ENCODE measurements around the gene C5orf34.
"Not testable (repeated sequence)": the region's sequence is repeated elsewhere in the genome, so short reads cannot be mapped to it uniquely, and the experiment has no call there.

Gene C5orf34

GRCh38 chr5:43514025-43514424, 923 bp downstream of the C5orf34 start:
- H3K79me2 ChIP-seq (ENCODE audit: insufficient read depth, low read length): peaks cover 26% of the 10 kb centered on the region
- peaks cover 11% of the 10 kb centered on the region for H3K36me3 ChIP-seq (ENCODE audit: insufficient read depth, low read length)
- no peaks in the 10 kb centered on the region for H3K9me3 ChIP-seq (ENCODE audit: low read length)
- H3K4me3 ChIP-seq (ENCODE audit: low read depth, low read length, poor library complexity, severe bottlenecking): peak overlapping the region; percentile 77
- peak overlapping the region; percentile 87 for H3K27ac ChIP-seq (ENCODE audit: low read depth, low read length, poor library complexity, severe bottlenecking)
- H3K4me2 ChIP-seq (ENCODE audit: low read length): peak overlapping the region; percentile 88
- H4K20me1 ChIP-seq (ENCODE audit: insufficient read depth, low read length): no peaks in the 10 kb centered on the region
- no peak overlapping the region for H2AFZ ChIP-seq (ENCODE audit: low read length)
- H3F3A ChIP-seq (ENCODE audit: insufficient read depth, low read length): no peaks in the 10 kb centered on the region
- TF ChIP-seq CTCF (IDR thresholded peaks at IDR 0.05; ENCODE audit: low read length): no peak
- no peak for TF ChIP-seq EZH2 (IDR thresholded peaks at IDR 0.05; ENCODE audit: borderline replicate concordance, low read length)
- peaks cover 24% of the 10 kb centered on the region for H3K4me1 ChIP-seq (ENCODE audit: insufficient read depth, low read length, severe bottlenecking)
- peak overlapping the region; percentile 88 for H3K9ac ChIP-seq (ENCODE audit: low read length)
- H3K9me2 ChIP-seq (ENCODE audit: low read depth, low read length): no peaks in the 10 kb centered on the region
- no peaks in the 10 kb centered on the region for H3K27me3 ChIP-seq (ENCODE audit: insufficient read depth, low read length)

GRCh38 chr5:43511062-43511461, 3.9 kb downstream of the C5orf34 start:
- not testable (repeated sequence) for H3K27ac ChIP-seq (ENCODE audit: low read depth, low read length, poor library complexity, severe bottlenecking); H2AFZ ChIP-seq (ENCODE audit: low read length); H3K27me3 ChIP-seq (ENCODE audit: insufficient read depth, low read length); H3K9me3 ChIP-seq (ENCODE audit: low read length); H3K9ac ChIP-seq (ENCODE audit: low read length); H3F3A ChIP-seq (ENCODE audit: insufficient read depth, low read length); H4K20me1 ChIP-seq (ENCODE audit: insufficient read depth, low read length); H3K4me3 ChIP-seq (ENCODE audit: low read depth, low read length, poor library complexity, severe bottlenecking); H3K4me2 ChIP-seq (ENCODE audit: low read length); H3K9me2 ChIP-seq (ENCODE audit: low read depth, low read length)
- H3K36me3 ChIP-seq (ENCODE audit: insufficient read depth, low read length): peaks cover 39% of the 10 kb centered on the region
- H3K79me2 ChIP-seq (ENCODE audit: insufficient read depth, low read length): peaks cover 26% of the 10 kb centered on the region
- peaks cover 23% of the 10 kb centered on the region for H3K4me1 ChIP-seq (ENCODE audit: insufficient read depth, low read length, severe bottlenecking)

- Histone ChIP-seq H3K79me2 (ENCODE audit: insufficient read depth, low read length) (no peaks in the 10 kb centered on the region), H3K27me3 (ENCODE audit: insufficient read depth, low read length) (no peaks in the 10 kb centered on the region), H3K4me3 (ENCODE audit: low read depth, low read length, poor library complexity, severe bottlenecking) (no peak overlapping the region), H4K20me1 (ENCODE audit: insufficient read depth, low read length) (no peaks in the 10 kb centered on the region), H3K9me3 (ENCODE audit: low read length) (no peaks in the 10 kb centered on the region), H3K9me2 (ENCODE audit: low read depth, low read length) (no peaks in the 10 kb centered on the region), H3K36me3 (ENCODE audit: insufficient read depth, low read length) (peaks cover 29% of the 10 kb centered on the region), H3K9ac (ENCODE audit: low read length) (no peak overlapping the region), H3K4me1 (ENCODE audit: insufficient read depth, low read length, severe bottlenecking) (no peaks in the 10 kb centered on the region), H3K4me2 (ENCODE audit: low read length) (no peak overlapping the region), H2AFZ (ENCODE audit: low read length) (no peak overlapping the region), H3F3A (ENCODE audit: insufficient read depth, low read length) (no peaks in the 10 kb centered on the region), H3K27ac (ENCODE audit: low read depth, low read length, poor library complexity, severe bottlenecking) (no peak overlapping the region)
- TF ChIP-seq EZH2 (IDR thresholded peaks at IDR 0.05; ENCODE audit: borderline replicate concordance, low read length) (no peak), CTCF (IDR thresholded peaks at IDR 0.05; ENCODE audit: low read length) (no peak)
These were observed 16.4 kb downstream of the C5orf34 start for GRCh38 chr5:43498581-43498980.

- H3K79me2 ChIP-seq (ENCODE audit: insufficient read depth, low read length): no peaks in the 10 kb centered on the region
- H3K4me1 ChIP-seq (ENCODE audit: insufficient read depth, low read length, severe bottlenecking): no peaks in the 10 kb centered on the region
- no peak overlapping the region for H3K4me2 ChIP-seq (ENCODE audit: low read length)
- H3F3A ChIP-seq (ENCODE audit: insufficient read depth, low read length): no peaks in the 10 kb centered on the region
- H2AFZ ChIP-seq (ENCODE audit: low read length): no peak overlapping the region
- H3K9me3 ChIP-seq (ENCODE audit: low read length): no peaks in the 10 kb centered on the region
- H3K9ac ChIP-seq (ENCODE audit: low read length): no peak overlapping the region
- no peak overlapping the region for H3K4me3 ChIP-seq (ENCODE audit: low read depth, low read length, poor library complexity, severe bottlenecking)
- H3K9me2 ChIP-seq (ENCODE audit: low read depth, low read length): no peaks in the 10 kb centered on the region
- TF ChIP-seq EZH2 (IDR thresholded peaks at IDR 0.05; ENCODE audit: borderline replicate concordance, low read length) (no peak), CTCF (IDR thresholded peaks at IDR 0.05; ENCODE audit: low read length) (no peak)
- H3K36me3 ChIP-seq (ENCODE audit: insufficient read depth, low read length): peaks cover 23% of the 10 kb centered on the region
- no peak overlapping the region for H3K27ac ChIP-seq (ENCODE audit: low read depth, low read length, poor library complexity, severe bottlenecking)
- no peaks in the 10 kb centered on the region for H4K20me1 ChIP-seq (ENCODE audit: insufficient read depth, low read length)
- H3K27me3 ChIP-seq (ENCODE audit: insufficient read depth, low read length): no peaks in the 10 kb centered on the region
These were observed 17.4 kb downstream of the C5orf34 start for GRCh38 chr5:43497311-43498104.

Data from OCI-LY1 (cell line).